GM21526 (cell line): ENCODE results near the gene PSEN1.
"Not testable (repeated sequence)": the region's sequence is repeated elsewhere in the genome, so short reads cannot be mapped to it uniquely, and the experiment has no call there.

Experiments
- ATAC-seq: cut with Tn5 transposase; IDR thresholded peaks from one replicate; pipeline ENCODE4 v1.9.1; 2021; ENCODE audit warnings: moderate library complexity; ENCODE audit not compliant: unreplicated experiment, low FRiP score

PSEN1 gene

GRCh38 chr14:73162251-73162650 lies 25.9 kb downstream of the PSEN1 start:
- ATAC-seq: no peak

GRCh38 chr14:73166399-73166798 lies 30.1 kb downstream of the PSEN1 start:
- no peak for ATAC-seq

- ATAC-seq: no peak
Measured at GRCh38 chr14:73167727-73168126, 31.4 kb downstream of the PSEN1 start.

GRCh38 chr14:73168274-73168673 lies 32.0 kb downstream of the PSEN1 start:
- ATAC-seq: no peak

- ATAC-seq: no peak
Measured at GRCh38 chr14:73168691-73169090, 32.4 kb downstream of the PSEN1 start.

GRCh38 chr14:73169855-73170254 lies 33.5 kb downstream of the PSEN1 start:
- not testable (repeated sequence) for ATAC-seq

- ATAC-seq: no peak
Measured at GRCh38 chr14:73170686-73171085, 34.4 kb downstream of the PSEN1 start.

GRCh38 chr14:73172500-73172899 lies 36.2 kb downstream of the PSEN1 start:
- ATAC-seq: no peak

GRCh38 chr14:73173092-73173735 lies 36.9 kb downstream of the PSEN1 start:
- ATAC-seq: no peak

GRCh38 chr14:73176685-73177084 lies 40.4 kb downstream of the PSEN1 start:
- ATAC-seq: no peak

GRCh38 chr14:73180385-73180805 lies 44.1 kb downstream of the PSEN1 start:
- no peak for ATAC-seq

- ATAC-seq: not testable (repeated sequence)
Measured at GRCh38 chr14:73180969-73181368, 44.7 kb downstream of the PSEN1 start.

- no peak for ATAC-seq
Measured at GRCh38 chr14:73188501-73188911, 52.2 kb downstream of the PSEN1 start.

GRCh38 chr14:73189651-73190050 lies 53.3 kb downstream of the PSEN1 start:
- no peak for ATAC-seq

GRCh38 chr14:73191441-73191840 lies 55.1 kb downstream of the PSEN1 start:
- no peak for ATAC-seq

GRCh38 chr14:73194306-73194705 lies 58.0 kb downstream of the PSEN1 start:
- not testable (repeated sequence) for ATAC-seq

GRCh38 chr14:73198253-73198652 lies 61.9 kb downstream of the PSEN1 start:
- no peak for ATAC-seq

- no peak for ATAC-seq
Measured at GRCh38 chr14:73203527-73203926, 67.2 kb downstream of the PSEN1 start.

- ATAC-seq: no peak
Measured at GRCh38 chr14:73207615-73208014, 71.3 kb downstream of the PSEN1 start.

GRCh38 chr14:73208390-73208789 lies 72.1 kb downstream of the PSEN1 start:
- ATAC-seq: no peak

GRCh38 chr14:73208846-73209245 lies 72.5 kb downstream of the PSEN1 start:
- no peak for ATAC-seq

GRCh38 chr14:73209953-73210352 lies 73.6 kb downstream of the PSEN1 start:
- ATAC-seq: no peak
